ENCODE measurements around the gene BTRC.
"Not testable (repeated sequence)": the region's sequence is repeated elsewhere in the genome, so short reads cannot be mapped to it uniquely, and the experiment has no call there.

The BTRC gene

GRCh38 chr10:101353692-101354327, at the start of gene BTRC:
Gene BTRC (plus strand): TSS chr10:101354165. CDS start chr10:101354181, 16 bp downstream.
- peak; percentile 98 for DNase-seq

- no peak for DNase-seq
These were observed 49.6 kb upstream of the BTRC start for GRCh38 chr10:101304316-101304715.

GRCh38 chr10:101305320-101306241, 48.4 kb upstream of the BTRC start:
- no peak for DNase-seq

- no peak for DNase-seq
These were observed 45.9 kb upstream of the BTRC start for GRCh38 chr10:101308051-101308450.

GRCh38 chr10:101310529-101311184, 43.3 kb upstream of the BTRC start:
- DNase-seq: no peak

- no peak for DNase-seq
These were observed 42.5 kb upstream of the BTRC start for GRCh38 chr10:101311185-101312066.

- DNase-seq: no peak
These were observed 34.6 kb upstream of the BTRC start for GRCh38 chr10:101319241-101319915.

- no peak for DNase-seq
These were observed 32.9 kb upstream of the BTRC start for GRCh38 chr10:101321073-101321472.

- no peak for DNase-seq
These were observed 31.5 kb upstream of the BTRC start for GRCh38 chr10:101322266-101323108.

- DNase-seq: no peak
These were observed 30.5 kb upstream of the BTRC start for GRCh38 chr10:101323495-101323894.

GRCh38 chr10:101327454-101327853, 26.5 kb upstream of the BTRC start:
- DNase-seq: not testable (repeated sequence)

GRCh38 chr10:101329341-101330032, 24.5 kb upstream of the BTRC start:
- DNase-seq: no peak

- no peak for DNase-seq
These were observed 23.7 kb upstream of the BTRC start for GRCh38 chr10:101330231-101330630.

- DNase-seq: no peak
These were observed 23.2 kb upstream of the BTRC start for GRCh38 chr10:101330631-101331225.

GRCh38 chr10:101331956-101332355, 22.0 kb upstream of the BTRC start:
- no peak for DNase-seq

GRCh38 chr10:101334259-101334658, 19.7 kb upstream of the BTRC start:
- DNase-seq: not testable (repeated sequence)

GRCh38 chr10:101336382-101336781, 17.6 kb upstream of the BTRC start:
- no peak for DNase-seq

- no peak for DNase-seq
These were observed 16.1 kb upstream of the BTRC start for GRCh38 chr10:101337836-101338235.

GRCh38 chr10:101341438-101341837, 12.5 kb upstream of the BTRC start:
- DNase-seq: no peak

GRCh38 chr10:101346177-101346576, 7.8 kb upstream of the BTRC start:
- DNase-seq: no peak

Measured in NCI-H446 treated with DMSO at 0.1 percent for 48 hours (cell line).